Neural progenitor cell (in vitro differentiated cells): ENCODE results near the gene CRYGS. TPM values are rescaled to one million over a fixed set of nuclear protein-coding genes. Genes with fewer than 3 reads are reported as not detected.
"Not testable (repeated sequence)": the region's sequence is repeated elsewhere in the genome, so short reads cannot be mapped to it uniquely, and the experiment has no call there.

Source experiments
- DNase-seq: peaks from one replicate; pipeline ENCODE4 v3.0.0-alpha.2; 2016; ENCODE audit warnings: low spot score
- H2AFZ ChIP-seq: fragments of 200-600 bp; sonication (generic); replicated peaks from 2 replicates; pipeline ENCODE4 v1.6.1; 2016; ENCODE audit warnings: antibody characterized with exemption
- H3F3A ChIP-seq: fragments of 200-600 bp; sonication (generic); 2 replicates; pipeline ENCODE4 v1.6.1; 2016; ENCODE audit warnings: antibody characterized with exemption, low read depth
- H3K27ac ChIP-seq: fragments of 200-600 bp; sonication (generic); 2 replicates; pipeline ENCODE4 v1.5.1; 2016; ENCODE audit warnings: mild to moderate bottlenecking
- H3K27me3 ChIP-seq: fragments of 200-600 bp; sonication (generic); 2 replicates; pipeline ENCODE4 v1.6.1; 2016; ENCODE audit warnings: mild to moderate bottlenecking, moderate library complexity
- H3K36me3 ChIP-seq: fragments of 200-600 bp; sonication (generic); 2 replicates; pipeline ENCODE4 v1.5.1; 2016
- H3K4me1 ChIP-seq: fragments of 200-600 bp; sonication (generic); 2 replicates; pipeline ENCODE4 v1.6.1; 2016; ENCODE audit warnings: mixed run types
- H3K4me2 ChIP-seq: fragments of 200-600 bp; sonication (generic); 2 replicates; pipeline ENCODE4 v1.6.1; 2016
- H3K4me3 ChIP-seq: fragments of 200-600 bp; sonication (generic); 2 replicates; pipeline ENCODE4 v1.5.1; 2016
- H3K79me2 ChIP-seq: fragments of 200-600 bp; sonication (generic); 2 replicates; pipeline ENCODE4 v1.6.1; 2016; ENCODE audit warnings: low read depth
- H3K9ac ChIP-seq: fragments of 200-600 bp; sonication (generic); 2 replicates; pipeline ENCODE4 v1.6.1; 2016
- H3K9me3 ChIP-seq: fragments of 200-600 bp; sonication (generic); 2 replicates; pipeline ENCODE4 v1.5.1; 2016; ENCODE audit warnings: low read depth
- H4K20me1 ChIP-seq: fragments of 200-600 bp; sonication (generic); 2 replicates; pipeline ENCODE4 v1.6.1; 2016; ENCODE audit warnings: low read depth
- H3K27ac Mint-ChIP-seq: 3 replicates; pipeline ENCODE4 v1.8.0; 2021; ENCODE audit warnings: mixed read lengths
- H3K27me3 Mint-ChIP-seq: 2 replicates; pipeline ENCODE4 v1.8.0; 2022; ENCODE audit warnings: low read depth, mild to moderate bottlenecking, inconsistent platforms, moderate library complexity, mixed read lengths; ENCODE audit not compliant: insufficient read depth
- H3K36me3 Mint-ChIP-seq: 3 replicates; pipeline ENCODE4 v1.8.0; 2021; ENCODE audit warnings: mixed read lengths
- H3K4me1 Mint-ChIP-seq: 3 replicates; pipeline ENCODE4 v1.8.0; 2021; ENCODE audit warnings: mixed read lengths
- H3K4me3 Mint-ChIP-seq: 3 replicates; pipeline ENCODE4 v1.8.0; 2021; ENCODE audit warnings: mild to moderate bottlenecking, moderate library complexity, mixed read lengths
- H3K9me3 Mint-ChIP-seq: 3 replicates; pipeline ENCODE4 v1.8.0; 2020; ENCODE audit warnings: mixed read lengths
- CTCF ChIP-seq: fragments of 200-600 bp; sonication (generic); IDR thresholded peaks from 2 replicates; pipeline ENCODE4 v1.5.1; 2017; ENCODE audit warnings: antibody characterized with exemption, mild to moderate bottlenecking
- EZH2 ChIP-seq: fragments of 200-600 bp; sonication (generic); IDR thresholded peaks from 2 replicates; pipeline ENCODE4 v1.6.1; 2017; ENCODE audit warnings: antibody characterized with exemption, mild to moderate bottlenecking, moderate library complexity
- EZH2phosphoT487 ChIP-seq: fragments of 200-600 bp; sonication (generic); IDR thresholded peaks from 2 replicates; pipeline ENCODE4 v1.6.1; 2017; ENCODE audit warnings: antibody characterized with exemption
- total RNA-seq: library from RNA; depleted of rRNA; stranded (reverse); fragments of >200 nt; gene quantifications from 2 replicates; pipeline ENCODE4 v1.2.3, GENCODE V29; 2015; ENCODE audit warnings: low replicate concordance

The CRYGS gene
- total RNA-seq, 1 donor from 2014 or later = 1.1 TPM

GRCh38 chr3:186570941-186571643 is 26.9 kb upstream of the CRYGS start:
- Mint-ChIP-seq H3K36me3 (no peaks in the 10 kb centered on the region), H3K27ac (peak overlapping the region; percentile 88), H3K9me3 (no peaks in the 10 kb centered on the region), H3K4me1 (peaks cover 32% of the 10 kb centered on the region), H3K27me3 (peaks cover 6% of the 10 kb centered on the region), H3K4me3 (peak overlapping the region; percentile 97)
- H3K27me3 ChIP-seq = no peaks in the 10 kb centered on the region
- peaks cover 47% of the 10 kb centered on the region for H3K79me2 ChIP-seq
- peaks cover 7% of the 10 kb centered on the region for H3K36me3 ChIP-seq
- no peaks in the 10 kb centered on the region for H4K20me1 ChIP-seq
- peak overlapping the region; percentile 82 for H3K27ac ChIP-seq
- peaks cover 6% of the 10 kb centered on the region for H3K4me1 ChIP-seq
- DNase-seq = no peak
- H3K9me3 ChIP-seq = no peaks in the 10 kb centered on the region
- no peak for TF ChIP-seq CTCF
- TF ChIP-seq EZH2phosphoT487 = no peak
- TF ChIP-seq EZH2 = no peak
- peaks cover 14% of the 10 kb centered on the region for H3F3A ChIP-seq
- peak overlapping the region; percentile 88 for H3K4me2 ChIP-seq
- H2AFZ ChIP-seq = peak overlapping the region; percentile 74
- H3K4me3 ChIP-seq = peak overlapping the region; percentile 72
- peak overlapping the region; percentile 94 for H3K9ac ChIP-seq

- Histone ChIP-seq H3K27me3 (no peaks in the 10 kb centered on the region), H3F3A (peaks cover 14% of the 10 kb centered on the region), H2AFZ (peak within 1 kb of the TSS; percentile 74), H3K9me3 (no peaks in the 10 kb centered on the region), H3K9ac (peak within 1 kb of the TSS; percentile 94), H3K4me3 (peak within 1 kb of the TSS; percentile 78), H3K4me2 (peak within 1 kb of the TSS; percentile 88), H3K36me3 (peaks cover 7% of the 10 kb centered on the region), H3K79me2 (peaks cover 54% of the 10 kb centered on the region), H3K4me1 (peaks cover 6% of the 10 kb centered on the region), H3K27ac (peak within 1 kb of the TSS; percentile 82), H4K20me1 (no peaks in the 10 kb centered on the region)
- Mint-ChIP-seq H3K27ac (peak within 1 kb of the TSS; percentile 91), H3K36me3 (no peaks in the 10 kb centered on the region), H3K9me3 (no peaks in the 10 kb centered on the region), H3K4me3 (peak within 1 kb of the TSS; percentile 97), H3K27me3 (peaks cover 6% of the 10 kb centered on the region), H3K4me1 (peaks cover 32% of the 10 kb centered on the region)
- TF ChIP-seq EZH2phosphoT487 = no peak
- no peak for TF ChIP-seq CTCF
- no peak for TF ChIP-seq EZH2
- peak; percentile 99 for DNase-seq
Observed at GRCh38 chr3:186570096-186570940, 26.1 kb upstream of the CRYGS start, which contains the start of gene DNAJB11. TSS of gene DNAJB11 (plus strand) at chr3:186570720. CDS start at chr3:186570898, 178 bp downstream.

- H3K4me1 ChIP-seq = peaks cover 6% of the 10 kb centered on the region
- H3K4me3 ChIP-seq = peak overlapping the region; percentile 78
- Mint-ChIP-seq H3K27ac (no peak overlapping the region), H3K4me1 (peaks cover 32% of the 10 kb centered on the region), H3K4me3 (peak overlapping the region; percentile 97), H3K9me3 (no peaks in the 10 kb centered on the region), H3K36me3 (no peaks in the 10 kb centered on the region), H3K27me3 (peaks cover 6% of the 10 kb centered on the region)
- H4K20me1 ChIP-seq = no peaks in the 10 kb centered on the region
- H3F3A ChIP-seq = peaks cover 14% of the 10 kb centered on the region
- H3K36me3 ChIP-seq = peaks cover 7% of the 10 kb centered on the region
- no peak overlapping the region for H3K27ac ChIP-seq
- DNase-seq = no peak
- TF ChIP-seq EZH2 = no peak
- TF ChIP-seq EZH2phosphoT487 = no peak
- TF ChIP-seq CTCF = no peak
- no peaks in the 10 kb centered on the region for H3K9me3 ChIP-seq
- no peak overlapping the region for H2AFZ ChIP-seq
- peak overlapping the region; percentile 80 for H3K4me2 ChIP-seq
- no peaks in the 10 kb centered on the region for H3K27me3 ChIP-seq
- peak overlapping the region; percentile 74 for H3K9ac ChIP-seq
- H3K79me2 ChIP-seq = peaks cover 57% of the 10 kb centered on the region
Observed at GRCh38 chr3:186569779-186570095, 25.6 kb upstream of the CRYGS start.

GRCh38 chr3:186569361-186569760 is 25.2 kb upstream of the CRYGS start:
- not testable (repeated sequence) for H3K27me3 Mint-ChIP-seq, H3K4me1 ChIP-seq, H3K9me3 Mint-ChIP-seq, H3K36me3 Mint-ChIP-seq, H3K27me3 ChIP-seq, H3K9me3 ChIP-seq, H3K27ac ChIP-seq, H3K36me3 ChIP-seq, DNase-seq, H3K9ac ChIP-seq, H4K20me1 ChIP-seq, H3K27ac Mint-ChIP-seq, H2AFZ ChIP-seq
- peak overlapping the region; percentile 97 for H3K4me3 Mint-ChIP-seq
- Histone ChIP-seq H3K79me2 (peaks cover 53% of the 10 kb centered on the region), H3K4me3 (peak overlapping the region; percentile 78), H3F3A (peaks cover 14% of the 10 kb centered on the region), H3K4me2 (peak overlapping the region; percentile 80)
- peaks cover 32% of the 10 kb centered on the region for H3K4me1 Mint-ChIP-seq
